Measurements from ENCODE around the gene ZNF17. TPM values are rescaled to one million over a fixed set of nuclear protein-coding genes. Genes with fewer than 3 reads are reported as not detected.
A peak's percentile ranks its signal among the peaks of the same experiment; 100 is the strongest.

Gene ZNF17
- total RNA-seq, 1 experiment from 2014 or later = 5.1 TPM

- H3K27me3 ChIP-seq (ENCODE audit: insufficient read depth, low read length) = no peaks in the 10 kb centered on the region
- no peaks in the 10 kb centered on the region for H4K20me1 ChIP-seq (ENCODE audit: insufficient read depth)
- ChIA-PET RAD21 (ENCODE audit: low non-redundant PET in 1 of 2, low total read pairs in 2 of 2, uncharacterized antibody in 2 of 2, unreplicated experiment in 2 of 2) (interaction anchor here in 1 of 2 experiments (0.9 kb wide), 1 partner anchor 17 kb away, joined by 7 read pairs; no protein-coding TSS in a partner anchor), CTCF (no interaction called here), POLR2A (interaction anchor here (1.0 kb wide), 3 partner anchors 26 to 46 kb away, joined by 3 to 5 read pairs (median 4); partner anchors contain the start of genes TRAPPC2B, ZNF304, ZNF547 and ZNF749)
- no peaks in the 10 kb centered on the region for H3K36me3 ChIP-seq (ENCODE audit: control insufficient read depth in 1 of 2, insufficient read depth in 2 of 2, low read length in 2 of 2)
- BruUV-seq (replicated peaks) = TSS peak; percentile 64
- peak overlapping the region; percentile 90 for H3K4me2 ChIP-seq (ENCODE audit: low read length)
- DNase-seq (ENCODE audit: low read depth, low spot score) = no peak
- H3K4me3 ChIP-seq (replicated peaks in 1 of 2; ENCODE audit: low read depth in 1 of 2, low read length in 2 of 2) = peak overlapping the region; percentile 73 to 85
- peak overlapping the region; percentile 79 for H3K9ac ChIP-seq (ENCODE audit: low read length)
- no peak for ATAC-seq
- peak overlapping the region; percentile 37; the same call in 1 of the 2 replicates for H3K27ac ChIP-seq (ENCODE audit: low read depth, low read length)
- H3K9me2 ChIP-seq (ENCODE audit: insufficient read depth) = no peaks in the 10 kb centered on the region
- TF ChIP-seq CBX3 (IDR thresholded peaks at IDR 0.05; ENCODE audit: low read depth) (no peak), FOSL1 (IDR thresholded peaks at IDR 0.05; ENCODE audit: low read depth) (no peak), SRF (IDR thresholded peaks at IDR 0.05; ENCODE audit: low read depth) (peak; percentile 100), ELF1 (IDR thresholded peaks at IDR 0.05; ENCODE audit: borderline replicate concordance, low read depth) (no peak)
- H3K4me1 ChIP-seq (ENCODE audit: control insufficient read depth in 1 of 2, insufficient read depth in 2 of 2, low read length in 2 of 2) = peaks cover 6 to 16% of the 10 kb centered on the region in 2 experiments; a peak in 2 of 4 replicates
- peak overlapping the region; percentile 69 for H2AFZ ChIP-seq (ENCODE audit: low read depth, low read length, poor library complexity, severe bottlenecking)
- intact Hi-C loops (cut with micrococcal nuclease) = loop anchor here (1.0 kb wide), 1 partner anchor 26 kb away; the partner anchor contains the start of genes TRAPPC2B and ZNF547
- no peaks in the 10 kb centered on the region for H3K9me3 ChIP-seq (ENCODE audit: control insufficient read depth in 1 of 2, insufficient read depth in 1 of 2, low read depth in 1 of 2, low read length in 2 of 2)
- H3K79me2 ChIP-seq (ENCODE audit: insufficient read depth, low read length) = peaks cover 22% of the 10 kb centered on the region
Observed at GRCh38 chr19:57389194-57389729, 21.7 kb upstream of the ZNF17 start.

GRCh38 chr19:57389730-57390598 lies 21.0 kb upstream of the ZNF17 start, which contains the start of gene ZNF548:
Gene ZNF548, plus strand, starts transcription at chr19:57389854. Its CDS starts 246 bp downstream, at chr19:57390100.
- TSS peak; percentile 66 for BruUV-seq (replicated peaks)
- Histone ChIP-seq H3K9me2 (ENCODE audit: insufficient read depth) (no peaks in the 10 kb centered on the region), H3K36me3 (ENCODE audit: control insufficient read depth in 1 of 2, insufficient read depth in 2 of 2, low read length in 2 of 2) (no peaks in the 10 kb centered on the region), H3K27ac (ENCODE audit: low read depth, low read length) (peak within 1 kb of the TSS; percentile 61), H4K20me1 (ENCODE audit: insufficient read depth) (no peaks in the 10 kb centered on the region), H3K4me1 (ENCODE audit: control insufficient read depth in 1 of 2, insufficient read depth in 2 of 2, low read length in 2 of 2) (peaks cover 6 to 16% of the 10 kb centered on the region in 2 experiments; a peak in 2 of 4 replicates), H3K4me3 (replicated peaks in 1 of 2; ENCODE audit: low read depth in 1 of 2, low read length in 2 of 2) (peak within 1 kb of the TSS; percentile 73 to 85), H3K9me3 (ENCODE audit: control insufficient read depth in 1 of 2, insufficient read depth in 1 of 2, low read depth in 1 of 2, low read length in 2 of 2) (no peaks in the 10 kb centered on the region), H2AFZ (ENCODE audit: low read depth, low read length, poor library complexity, severe bottlenecking) (peak within 1 kb of the TSS; percentile 69), H3K9ac (ENCODE audit: low read length) (peak within 1 kb of the TSS; percentile 79), H3K4me2 (ENCODE audit: low read length) (peak within 1 kb of the TSS; percentile 90), H3K27me3 (ENCODE audit: insufficient read depth, low read length) (no peaks in the 10 kb centered on the region), H3K79me2 (ENCODE audit: insufficient read depth, low read length) (peaks cover 22% of the 10 kb centered on the region)
- ChIA-PET CTCF (no interaction called here), POLR2A (interaction anchor here (1.0 kb wide), 3 partner anchors 27 to 45 kb away, joined by 3 to 5 read pairs (median 4); partner anchors contain the start of genes TRAPPC2B, ZNF304, ZNF547 and ZNF749), RAD21 (ENCODE audit: low non-redundant PET in 1 of 2, low total read pairs in 2 of 2, uncharacterized antibody in 2 of 2, unreplicated experiment in 2 of 2) (interaction anchor here in 1 of 2 experiments (0.9 kb wide), 1 partner anchor 16 kb away, joined by 7 read pairs; no protein-coding TSS in a partner anchor)
- intact Hi-C loops (cut with micrococcal nuclease) = loop anchor here (1.0 kb wide), 1 partner anchor 27 kb away; the partner anchor contains the start of genes TRAPPC2B and ZNF547
- TF ChIP-seq ATF3 (IDR thresholded peaks at IDR 0.05) (no peak), ELF1 (IDR thresholded peaks at IDR 0.05; ENCODE audit: borderline replicate concordance, low read depth) (peak; percentile 79), CEBPB (IDR thresholded peaks at IDR 0.05; ENCODE audit: low read depth) (0 out of 2 replicates have a peak, but pooled peaks have one; percentile 48), CTCF (IDR thresholded peaks at IDR 0.05 in 2 of 3, conservative IDR thresholded peaks at IDR 0.05 in 1 of 3; ENCODE audit: borderline replicate concordance in 1 of 3, insufficient read depth in 1 of 3, low read depth in 2 of 3, low read length in 2 of 3) (0 out of 6 replicates have a peak, but pooled peaks of 1 of the 3 experiments have one; percentile 11), POLR2A (IDR thresholded peaks at IDR 0.05; ENCODE audit: borderline replicate concordance, extremely low read depth, insufficient read depth, insufficient read length) (peak; percentile 39), TCF7L2 (IDR thresholded peaks at IDR 0.05; ENCODE audit: borderline replicate concordance, extremely low read depth, insufficient read depth, insufficient read length) (peak; percentile 42), JUND (IDR thresholded peaks at IDR 0.05) (no peak), SP1 (IDR thresholded peaks at IDR 0.05; ENCODE audit: low read depth) (peak; percentile 85), ZBTB33 (IDR thresholded peaks at IDR 0.05; ENCODE audit: extremely low read depth, insufficient replicate concordance, low read length) (peak; percentile 74), ZFX (IDR thresholded peaks at IDR 0.05) (peak; percentile 37)
- ATAC-seq = peak; percentile 99
- peak; percentile 98 for DNase-seq (ENCODE audit: low read depth, low spot score)

Measured in HCT116 (cell line).